ENCODE results near the gene PARD3. TPM values are rescaled to one million over a fixed set of nuclear protein-coding genes. Genes with fewer than 3 reads are reported as not detected.

The PARD3 gene
- total and polyA plus RNA-seq, 8 donors, result 25.6 to 54.5 (median 47.8) TPM

DNA sequence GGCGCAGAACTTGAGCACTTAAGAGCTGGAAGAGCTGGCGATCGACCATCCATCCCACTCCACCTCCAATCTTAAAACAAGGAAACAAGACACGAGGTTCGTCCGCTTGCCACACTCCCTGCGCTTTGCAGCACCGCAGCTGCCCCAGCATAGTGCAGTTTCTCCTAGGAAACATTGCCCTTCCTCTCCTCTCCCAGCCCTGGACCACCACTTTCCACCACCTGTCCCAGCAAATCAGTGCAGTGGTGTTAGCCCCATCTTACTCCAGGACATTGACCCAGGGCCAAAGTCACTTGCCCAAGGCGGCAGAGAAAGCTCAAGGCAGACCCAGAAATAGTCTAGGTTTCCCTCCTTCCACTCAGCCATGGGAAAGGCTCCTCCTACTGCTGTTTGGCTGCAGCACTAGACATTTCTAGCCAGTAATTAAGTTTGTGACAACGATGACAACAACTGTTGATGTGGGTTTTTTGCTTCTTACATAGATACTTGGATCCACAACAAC lies 1.5 kb upstream of the PARD3 start:
- intact Hi-C loops (cut with DNase I), result no loop called here
- TF ChIP-seq, protein P1, sequence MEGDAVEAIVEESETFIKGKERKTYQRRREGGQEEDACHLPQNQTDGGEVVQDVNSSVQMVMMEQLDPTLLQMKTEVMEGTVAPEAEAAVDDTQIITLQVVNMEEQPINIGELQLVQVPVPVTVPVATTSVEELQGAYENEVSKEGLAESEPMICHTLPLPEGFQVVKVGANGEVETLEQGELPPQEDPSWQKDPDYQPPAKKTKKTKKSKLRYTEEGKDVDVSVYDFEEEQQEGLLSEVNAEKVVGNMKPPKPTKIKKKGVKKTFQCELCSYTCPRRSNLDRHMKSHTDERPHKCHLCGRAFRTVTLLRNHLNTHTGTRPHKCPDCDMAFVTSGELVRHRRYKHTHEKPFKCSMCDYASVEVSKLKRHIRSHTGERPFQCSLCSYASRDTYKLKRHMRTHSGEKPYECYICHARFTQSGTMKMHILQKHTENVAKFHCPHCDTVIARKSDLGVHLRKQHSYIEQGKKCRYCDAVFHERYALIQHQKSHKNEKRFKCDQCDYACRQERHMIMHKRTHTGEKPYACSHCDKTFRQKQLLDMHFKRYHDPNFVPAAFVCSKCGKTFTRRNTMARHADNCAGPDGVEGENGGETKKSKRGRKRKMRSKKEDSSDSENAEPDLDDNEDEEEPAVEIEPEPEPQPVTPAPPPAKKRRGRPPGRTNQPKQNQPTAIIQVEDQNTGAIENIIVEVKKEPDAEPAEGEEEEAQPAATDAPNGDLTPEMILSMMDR (IDR thresholded peaks at IDR 0.05), result no peak
- Histone ChIP-seq H3K27ac (no peak overlapping the region), H3K27me3 (peaks cover 0 to 51% of the 10 kb centered on the region in 2 donors), H3K36me3 (no peaks in the 10 kb centered on the region), H3K9me3 (no peaks in the 10 kb centered on the region), H3K4me1 (peaks cover 9 to 18% of the 10 kb centered on the region in 2 donors), H3K4me3 (peak overlapping the region in 1 of 2 donors; percentile 64)
- ATAC-seq, result peak; percentile 31
- DNase-seq, result peak in 2 of 4 donors; percentile 23 to 28

DNA sequence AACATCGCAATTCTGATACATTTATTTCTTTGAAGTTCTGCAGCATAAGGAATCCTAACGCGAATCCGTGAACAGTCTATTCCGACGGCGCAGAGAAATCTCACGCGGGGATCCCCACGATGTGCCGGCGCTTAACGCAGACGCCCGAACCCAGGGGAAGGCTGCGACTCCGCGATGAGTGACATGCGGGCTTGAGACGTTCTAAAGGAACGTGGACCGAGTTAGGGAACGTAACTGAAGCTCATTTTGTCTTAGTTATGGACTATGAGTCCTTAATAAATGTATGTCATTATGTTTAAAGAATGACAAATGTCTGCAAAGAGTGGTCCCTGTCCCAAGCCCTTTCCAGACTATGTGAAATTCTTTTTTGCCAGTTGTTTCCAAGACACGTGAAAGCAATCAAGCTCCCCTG lies 995 bp upstream of the PARD3 start:
- TF ChIP-seq, protein P1 (IDR thresholded peaks at IDR 0.05), result no peak
- Histone ChIP-seq H3K36me3 (no peaks in the 10 kb centered on the region), H3K9me3 (no peaks in the 10 kb centered on the region), H3K27ac (no peak overlapping the region), H3K27me3 (peaks cover 0 to 51% of the 10 kb centered on the region in 2 donors), H3K4me3 (peak overlapping the region; percentile 50 to 64), H3K4me1 (peaks cover 9 to 18% of the 10 kb centered on the region in 2 donors)
- peak in 1 of 4 donors; percentile 22 for DNase-seq
- peak; percentile 5 for ATAC-seq
- intact Hi-C loops (cut with DNase I), result no loop called here

DNA sequence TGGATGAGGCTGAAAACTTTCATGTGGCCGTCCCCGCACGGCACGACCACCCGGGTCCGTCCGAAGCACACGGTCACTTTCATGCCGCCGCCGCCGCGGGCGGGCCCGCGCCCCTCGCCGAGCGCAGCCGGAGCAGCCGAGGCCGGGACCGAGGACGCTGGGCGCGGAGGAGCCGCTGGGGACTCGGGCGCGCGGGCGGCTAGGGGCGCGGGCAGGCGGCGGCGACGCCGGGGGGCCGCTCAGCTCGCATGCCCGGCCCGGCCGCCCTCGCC lies 247 bp downstream of the PARD3 start:
- H3K9me3 ChIP-seq, result no peaks in the 10 kb centered on the region
- H3K4me3 ChIP-seq, result peak overlapping the region; percentile 64 to 67
- peaks cover 9 to 18% of the 10 kb centered on the region in 2 donors for H3K4me1 ChIP-seq
- H3K36me3 ChIP-seq, result no peaks in the 10 kb centered on the region
- ATAC-seq (no peak), DNase-seq (peak in 2 of 4 donors; percentile 39 to 74)
- H3K27ac ChIP-seq, result peak overlapping the region; percentile 80 to 83
- peaks cover 0 to 51% of the 10 kb centered on the region in 2 donors for H3K27me3 ChIP-seq
- intact Hi-C loops (cut with DNase I), result no loop called here
- TF ChIP-seq, protein P1 (IDR thresholded peaks at IDR 0.05), result no peak

DNA sequence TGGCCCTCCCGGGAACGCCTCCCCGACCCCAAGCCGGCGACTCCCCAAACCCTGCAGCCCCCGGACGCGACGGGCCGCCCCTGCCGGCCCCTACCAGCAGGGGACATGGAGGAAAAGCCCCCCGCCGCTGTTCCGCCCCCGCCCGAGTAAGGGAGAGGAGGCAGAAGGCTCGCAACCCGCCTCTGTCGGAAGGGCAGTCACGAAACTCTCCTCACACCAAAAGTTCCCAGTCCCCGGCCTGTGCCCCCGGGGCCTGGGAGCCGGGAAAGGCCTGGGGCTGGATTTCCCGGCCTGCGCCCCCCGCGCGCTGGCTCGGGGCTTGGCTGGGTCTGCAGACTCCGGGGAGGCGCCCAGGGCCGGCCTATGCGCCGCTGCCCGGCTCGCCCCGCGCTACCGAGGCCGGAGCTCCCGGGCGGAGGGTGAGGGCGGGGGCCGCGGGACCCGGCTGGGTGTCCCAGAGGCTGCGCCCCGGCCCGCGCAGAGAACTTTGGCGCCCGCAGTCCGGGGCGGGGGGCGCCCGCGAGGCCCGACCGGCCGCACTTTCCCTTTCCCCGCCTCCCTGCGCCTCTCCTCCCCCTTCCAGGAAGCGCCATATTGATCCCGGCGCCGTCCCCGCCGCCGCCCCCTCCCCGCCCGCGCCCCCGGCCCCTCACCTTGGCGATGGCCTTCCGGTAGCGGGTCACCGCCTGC lies 728 bp downstream of the PARD3 start:
- Histone ChIP-seq H3K36me3 (no peaks in the 10 kb centered on the region), H3K4me1 (peaks cover 9 to 21% of the 10 kb centered on the region in 2 donors), H3K9me3 (no peaks in the 10 kb centered on the region), H3K27ac (peak overlapping the region; percentile 80 to 83), H3K4me3 (peak overlapping the region; percentile 64 to 67), H3K27me3 (peaks cover 0 to 51% of the 10 kb centered on the region in 2 donors)
- TF ChIP-seq, protein P1 (IDR thresholded peaks at IDR 0.05), result no peak
- ATAC-seq (peak; percentile 57), DNase-seq (peak; percentile 46 to 81 (median 70))
- intact Hi-C loops (cut with DNase I), result no loop called here

DNA sequence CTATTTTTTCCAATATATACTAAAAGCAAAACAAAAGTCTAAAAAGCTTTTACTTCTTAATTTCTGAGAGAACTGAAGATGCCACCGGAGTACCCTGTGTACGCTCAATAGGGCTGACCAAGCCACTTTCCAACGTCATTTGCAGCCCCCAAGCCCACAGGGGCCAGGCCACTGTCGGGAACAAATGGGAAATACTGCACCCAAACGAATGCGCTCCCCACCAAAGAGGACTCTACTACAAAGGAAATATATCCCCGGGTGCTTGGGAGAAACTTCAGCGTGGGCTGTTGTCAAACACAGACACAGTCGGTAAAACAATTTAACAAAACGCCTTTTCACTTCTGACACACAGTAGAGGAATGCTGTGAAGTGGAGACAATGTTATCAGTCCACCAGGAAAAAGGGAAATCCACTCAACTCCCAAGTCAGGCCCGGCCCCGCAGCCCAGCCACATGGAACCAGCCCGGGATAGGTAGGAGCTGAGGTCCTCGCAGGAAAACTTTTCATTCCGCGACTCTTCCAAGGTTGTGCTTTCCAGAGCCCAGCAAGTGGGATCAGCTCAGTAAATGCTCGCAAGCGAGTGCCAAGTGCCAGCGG lies 1.4 kb downstream of the PARD3 start:
- intact Hi-C loops (cut with DNase I), result no loop called here
- peak overlapping the region; percentile 64 to 67 for H3K4me3 ChIP-seq
- no peaks in the 10 kb centered on the region for H3K36me3 ChIP-seq
- H3K27me3 ChIP-seq, result peaks cover 0 to 51% of the 10 kb centered on the region in 2 donors
- peak overlapping the region; percentile 80 to 83 for H3K27ac ChIP-seq
- ATAC-seq (peak; percentile 49), DNase-seq (peak in 1 of 4 donors; percentile 30)
- H3K4me1 ChIP-seq, result peaks cover 9 to 27% of the 10 kb centered on the region in 2 donors
- TF ChIP-seq, protein P1 (IDR thresholded peaks at IDR 0.05), result no peak
- no peaks in the 10 kb centered on the region for H3K9me3 ChIP-seq
